NCI-H2029 treated with DMSO at 0.1 percent for 48 hours (cell line): ENCODE results near the gene ERN1.

Experiments
- DNase-seq: peaks from one replicate; lab custom pipeline; 2025; lab: John Stamatoyannopoulos, UW

Gene ERN1

DNA sequence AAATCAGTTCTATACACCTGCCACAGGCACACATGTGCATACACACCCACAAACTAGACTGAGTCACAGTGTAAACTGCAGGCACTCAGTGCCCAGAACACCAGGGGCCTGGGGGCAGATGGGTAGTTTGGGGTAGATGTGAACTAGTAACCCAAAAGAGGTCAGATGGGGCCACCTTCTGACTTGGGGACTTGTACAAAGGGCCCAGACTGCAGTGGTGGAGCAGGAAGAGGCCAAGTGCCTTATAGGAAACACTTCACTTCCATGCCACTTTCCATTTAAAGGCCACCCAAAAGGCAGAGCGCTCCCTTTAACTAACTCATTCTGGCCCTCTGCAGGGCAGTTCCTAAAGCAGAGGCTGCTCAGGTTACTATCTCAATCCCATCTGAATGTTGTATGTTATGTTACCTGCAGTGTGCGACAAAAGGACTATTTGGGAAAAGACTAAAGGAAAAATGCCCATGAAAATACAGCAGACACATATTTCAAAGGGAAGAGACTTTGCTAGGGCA is 27.8 kb upstream of the ERN1 start:
- no peak for DNase-seq

GRCh38 chr17:64156670-64157069 is 26.7 kb upstream of the ERN1 start:
- no peak for DNase-seq

DNA sequence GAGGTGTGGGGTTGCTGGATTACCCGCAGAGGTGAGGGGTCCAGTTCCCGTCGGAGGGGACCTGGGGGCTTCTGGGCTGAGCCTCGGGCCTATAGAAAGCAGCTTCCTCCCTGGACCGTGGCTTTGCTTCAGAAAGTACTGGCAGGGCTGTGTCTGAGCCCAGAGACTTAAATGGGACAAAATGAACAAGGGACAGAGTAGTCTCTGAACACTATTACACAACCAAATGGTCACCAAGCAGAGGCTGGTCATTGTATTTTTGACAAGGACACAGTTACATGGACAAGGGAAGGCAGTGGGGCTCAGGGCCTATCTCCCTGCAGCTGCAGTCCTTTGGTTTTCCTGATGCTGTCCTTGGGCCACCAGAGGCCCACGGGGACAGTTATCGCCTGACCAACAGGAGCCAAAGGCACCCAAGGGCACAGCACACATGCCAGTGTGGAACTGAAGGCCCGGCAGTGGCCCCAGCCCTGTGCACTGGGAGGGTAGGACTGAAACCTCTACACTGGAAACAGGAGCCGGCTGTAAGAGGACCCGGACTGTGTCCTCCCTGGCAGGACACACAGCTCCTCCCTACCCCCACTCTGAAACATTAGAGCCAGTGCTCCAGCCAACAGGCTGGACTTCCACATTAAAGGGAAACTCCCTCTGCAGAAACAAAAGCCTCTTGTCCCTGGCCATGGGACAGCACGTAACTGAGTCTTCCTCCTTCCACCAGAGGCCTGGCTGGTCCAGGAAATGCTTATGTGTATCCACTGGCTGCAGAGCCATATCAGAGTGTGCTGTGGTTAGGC is 26.0 kb upstream of the ERN1 start:
- DNase-seq = peak; percentile 2

GRCh38 chr17:64155129-64155528 is 25.2 kb upstream of the ERN1 start:
- no peak for DNase-seq

DNA sequence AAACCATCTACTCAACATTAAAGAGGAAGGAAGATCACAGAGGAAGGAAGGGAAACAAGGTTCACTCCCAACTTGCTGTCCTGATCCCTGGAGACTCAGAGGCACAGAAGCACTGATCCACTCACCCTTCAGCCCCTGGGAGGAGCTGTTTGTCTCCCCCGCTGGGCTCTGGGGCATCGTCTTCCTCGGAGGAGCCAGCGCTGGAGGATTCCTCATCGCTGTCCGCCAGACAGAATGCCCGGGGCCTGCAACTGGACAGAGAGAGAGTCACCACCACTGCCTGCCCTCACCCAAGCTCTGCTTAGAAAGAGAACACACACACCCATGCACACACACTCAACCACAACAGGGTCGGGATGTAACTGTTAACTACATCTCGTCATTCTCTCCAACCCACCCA is 24.8 kb upstream of the ERN1 start:
- no peak for DNase-seq

GRCh38 chr17:64154313-64154695 is 24.4 kb upstream of the ERN1 start:
- DNase-seq = no peak

DNA sequence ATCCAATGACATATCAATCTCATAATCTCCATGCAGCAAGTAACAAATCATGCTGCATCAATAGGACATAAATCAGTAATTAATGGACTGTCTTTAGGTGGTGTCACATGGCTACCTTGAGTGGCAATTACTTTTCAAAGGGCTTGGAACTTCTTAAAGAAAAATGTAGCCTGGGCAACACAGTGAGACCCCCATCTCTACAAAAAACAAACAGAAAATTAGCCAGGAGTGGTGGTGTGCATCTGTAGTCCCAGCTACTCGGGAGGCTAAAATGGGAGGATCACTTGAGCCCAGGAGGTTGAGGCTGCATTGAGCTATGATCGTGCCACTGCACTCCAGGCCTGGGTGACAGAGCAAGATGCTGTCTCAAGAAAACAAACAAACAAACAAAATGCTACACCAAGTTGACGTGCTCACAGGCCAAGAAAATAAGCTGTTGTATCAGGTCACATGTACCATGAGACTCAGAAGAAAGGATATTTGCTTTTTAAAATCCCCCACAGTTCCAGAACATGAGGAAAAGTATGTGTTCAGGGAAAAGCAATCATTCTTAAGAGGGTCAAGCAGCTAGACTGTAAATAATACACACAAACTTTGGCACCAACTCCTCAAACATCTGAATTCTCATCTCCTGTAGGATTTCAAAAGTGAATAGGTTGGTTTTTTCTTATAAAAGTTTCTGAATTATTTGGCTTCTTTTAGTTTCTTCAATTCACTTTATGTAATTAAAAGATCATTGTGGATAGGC is 23.8 kb upstream of the ERN1 start:
- no peak for DNase-seq

- no peak for DNase-seq
Measured at GRCh38 chr17:64152428-64153125, 22.6 kb upstream of the ERN1 start.

- no peak for DNase-seq
Measured at GRCh38 chr17:64151016-64151368, 21.0 kb upstream of the ERN1 start.

- DNase-seq = no peak
Measured at GRCh38 chr17:64150237-64151015, 20.5 kb upstream of the ERN1 start.

DNA sequence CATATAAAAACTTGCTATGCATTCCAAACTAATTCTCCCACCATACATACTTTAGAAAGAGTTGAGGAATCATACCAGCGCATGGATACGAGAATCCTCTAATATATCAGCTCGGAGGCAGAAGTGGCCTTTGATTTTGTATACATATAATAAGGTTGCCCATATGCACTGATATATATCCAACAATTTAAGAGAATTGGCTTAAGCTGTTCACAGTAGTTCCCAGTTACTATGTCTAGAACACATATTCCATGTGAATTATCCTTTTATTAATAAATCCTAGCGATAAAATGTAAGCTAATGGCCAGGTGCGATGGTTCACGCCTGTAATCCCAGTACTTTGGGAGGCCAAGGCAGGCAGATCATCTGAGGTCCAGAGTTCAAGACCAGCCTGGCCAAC is 19.3 kb upstream of the ERN1 start:
- DNase-seq = no peak

DNA sequence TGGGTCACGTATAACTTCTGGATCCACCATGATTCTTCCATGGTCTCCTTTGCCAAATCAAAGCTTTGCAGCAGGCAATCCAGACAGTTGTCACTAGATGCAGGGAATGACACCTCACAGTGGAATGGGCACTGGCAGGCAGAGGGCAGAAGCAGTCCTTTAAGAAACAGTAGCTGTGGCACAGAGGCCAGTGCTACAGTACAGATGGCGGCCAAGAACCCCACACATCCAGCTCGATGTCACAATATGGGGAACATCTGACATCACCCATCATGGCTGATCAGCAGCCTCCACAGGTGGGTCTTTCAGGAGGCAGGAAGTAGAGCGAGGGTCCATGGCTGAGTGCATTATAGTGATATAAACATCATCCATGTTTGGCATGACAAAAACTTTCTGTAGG is 18.8 kb upstream of the ERN1 start:
- no peak for DNase-seq

DNA sequence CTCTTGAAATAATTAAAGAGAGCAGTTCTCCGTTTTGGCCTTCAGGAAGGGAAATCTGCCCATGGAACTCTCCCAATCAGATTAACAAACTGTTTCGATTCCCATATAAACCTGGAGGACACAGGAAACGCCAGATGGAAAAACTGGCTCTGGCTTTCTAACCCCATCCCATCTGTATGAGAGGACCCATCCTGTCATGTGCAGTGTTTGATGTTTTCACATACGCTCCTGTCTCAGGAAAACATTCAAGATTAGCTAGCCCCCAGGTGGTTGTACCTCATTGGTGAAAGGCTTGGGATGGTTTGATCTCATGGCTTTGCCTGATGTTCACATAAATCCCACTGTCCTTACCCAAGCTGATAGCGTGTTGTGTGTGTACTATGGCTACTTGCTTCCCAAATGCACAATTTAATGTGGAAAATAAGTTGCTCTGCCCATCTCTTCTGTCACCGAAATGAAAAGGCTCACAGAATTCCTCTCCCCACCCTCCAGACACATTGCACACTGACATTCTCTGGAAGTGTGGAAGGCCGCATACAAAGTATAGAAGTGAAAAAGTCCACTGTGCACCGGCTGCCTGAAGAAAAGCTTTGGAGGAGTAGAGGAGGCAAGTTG is 18.2 kb upstream of the ERN1 start:
- no peak for DNase-seq

DNA sequence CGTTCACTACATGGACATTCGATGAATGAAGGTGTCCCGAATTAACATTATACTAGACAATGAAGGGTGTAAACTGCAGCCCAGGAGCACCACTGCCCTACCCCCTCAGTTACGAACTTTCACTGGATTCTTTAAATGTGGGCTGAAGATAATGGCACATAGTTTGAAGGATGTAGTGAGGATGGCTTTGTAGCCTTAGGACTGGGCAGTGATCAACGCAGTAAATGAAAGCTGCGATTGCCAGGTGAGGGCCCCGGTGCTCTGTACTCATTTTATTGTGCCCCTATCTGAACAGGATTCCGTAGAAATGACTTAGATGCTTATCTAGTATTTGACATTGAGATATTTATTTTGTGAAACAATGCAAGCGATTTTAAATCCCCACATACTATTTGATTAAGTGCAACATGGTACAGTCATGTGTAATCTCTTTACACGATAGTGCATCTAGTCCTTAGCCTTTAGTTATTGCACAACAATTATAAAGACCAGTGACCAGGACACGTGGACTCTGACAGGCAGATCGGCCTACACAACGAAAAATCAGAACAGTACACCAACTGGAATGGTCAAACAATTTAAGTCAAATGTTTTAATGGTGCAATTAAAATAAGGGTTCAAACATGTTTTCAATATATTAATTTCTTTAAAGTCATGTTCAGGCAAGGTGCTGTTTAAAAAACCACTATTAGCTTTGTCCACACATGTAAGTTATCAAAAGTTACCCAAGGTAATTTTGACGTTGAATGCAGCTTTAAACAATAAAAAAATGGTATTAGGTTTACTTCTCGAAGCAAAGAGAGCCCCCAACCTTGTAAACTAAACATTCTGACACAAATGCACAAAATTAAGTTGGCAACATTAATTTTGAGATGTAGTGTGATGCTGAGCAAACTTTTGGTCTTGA is 17.4 kb upstream of the ERN1 start:
- DNase-seq = no peak

GRCh38 chr17:64146418-64147109 is 16.6 kb upstream of the ERN1 start:
- no peak for DNase-seq

DNA sequence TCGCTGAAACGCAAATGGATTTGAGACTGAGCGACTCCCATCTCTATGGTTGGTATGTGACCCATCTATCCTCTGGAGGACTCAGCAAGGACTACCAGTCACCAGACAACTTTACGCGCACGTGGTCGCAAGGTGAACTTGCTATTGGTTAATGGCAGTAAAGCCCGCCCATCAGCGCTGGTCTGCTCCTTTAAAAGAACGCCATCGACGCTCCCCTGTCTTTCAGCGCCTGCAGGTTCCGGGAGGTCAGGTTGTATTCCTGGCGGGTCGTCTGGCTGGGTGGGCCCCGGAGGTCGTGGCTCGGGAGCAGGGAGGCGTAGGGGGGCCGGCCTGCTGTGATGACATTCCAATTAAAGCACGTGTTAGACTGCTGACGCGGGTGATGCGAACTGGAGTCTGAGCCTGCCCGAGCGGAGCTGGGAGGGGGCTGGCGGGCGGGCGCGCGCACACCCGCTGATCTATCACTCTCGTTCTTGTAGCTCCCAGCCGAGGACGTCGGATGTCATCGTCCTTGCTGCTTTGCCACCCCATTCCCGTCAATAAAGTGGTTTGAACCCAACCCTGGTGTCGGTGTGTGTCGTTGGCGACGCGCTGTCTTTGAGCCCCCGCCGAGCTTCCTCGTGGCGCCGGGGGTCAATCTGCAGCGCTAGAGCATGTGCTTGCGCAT is 15.9 kb upstream of the ERN1 start:
- DNase-seq = peak; percentile 95

DNA sequence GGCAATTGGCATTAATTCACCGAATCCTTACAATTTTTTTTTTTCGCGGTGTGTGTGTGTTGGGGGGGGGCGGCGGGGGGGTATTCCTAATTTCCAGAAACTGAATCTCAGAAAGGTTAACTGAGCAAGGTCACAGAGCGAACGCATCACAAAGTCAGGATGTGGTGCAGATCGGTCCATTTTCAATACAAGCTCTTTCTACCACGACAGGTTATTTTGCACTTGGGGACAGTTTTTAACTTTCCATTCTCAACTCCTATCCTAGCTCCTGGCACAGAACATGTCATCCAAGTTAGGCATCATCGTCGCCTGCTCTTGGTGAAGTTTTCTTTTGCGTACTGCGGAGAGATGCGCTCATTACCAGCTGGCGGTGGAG is 15.4 kb upstream of the ERN1 start:
- no peak for DNase-seq

- no peak for DNase-seq
Measured at GRCh38 chr17:64139542-64139941, 9.6 kb upstream of the ERN1 start.

GRCh38 chr17:64138441-64138840 is 8.5 kb upstream of the ERN1 start:
- DNase-seq = no peak
